ENCODE data around the gene C16orf95. TPM values are rescaled to one million over a fixed set of nuclear protein-coding genes. Genes with fewer than 3 reads are reported as not detected.

Gene C16orf95
- total and polyA plus RNA-seq, 2 donors (not counting 1 experiment from before 2014, with no cell fraction given): 1.5 to 2.5 TPM

DNA sequence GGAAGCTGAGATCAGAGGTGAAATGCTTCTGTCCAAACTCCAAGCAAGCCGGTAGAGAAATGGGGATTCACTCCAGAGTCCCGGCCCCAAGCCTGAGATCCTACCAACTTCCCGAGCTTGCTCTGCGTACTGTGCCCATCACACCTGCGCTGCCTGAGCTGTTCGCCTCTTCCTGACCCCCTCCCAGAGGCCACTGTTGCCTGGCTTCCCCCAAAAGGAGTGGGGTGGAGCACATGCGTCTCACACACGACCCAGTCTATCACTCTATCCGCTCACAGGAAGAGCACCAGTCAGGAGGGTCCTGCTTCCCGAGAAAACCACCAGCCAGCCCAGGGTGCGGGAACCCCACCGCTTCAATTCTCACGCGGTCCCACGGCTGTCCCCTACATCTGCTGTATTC is 13.5 kb upstream of the C16orf95 start:
- Histone ChIP-seq H4K20me1 (ENCODE audit: control insufficient read depth, insufficient read depth, low read length, poor library complexity, severe bottlenecking) (no peaks in the 10 kb centered on the region), H3K9ac (ENCODE audit: low read length) (no peak overlapping the region), H3K4me3 (ENCODE audit: control extremely low read depth in 1 of 5, extremely low read depth in 1 of 5, insufficient read depth in 1 of 5, low read depth in 2 of 5, low read length in 4 of 5) (no peak overlapping the region), H3K36me3 (replicated peaks in 1 of 2; ENCODE audit: control extremely low read depth in 1 of 2, control insufficient read depth in 1 of 2, extremely low read depth in 1 of 2, insufficient read depth in 2 of 2, low read length in 1 of 2) (peaks cover 0 to 37% of the 10 kb centered on the region in 2 experiments), H3K4me1 (ENCODE audit: control insufficient read depth in 2 of 2, insufficient read depth in 2 of 2, low read length in 2 of 2) (no peaks in the 10 kb centered on the region), H3K27ac (ENCODE audit: low read length in 2 of 2) (no peak overlapping the region), H3K4me2 (replicated peaks; ENCODE audit: low read depth, low read length, poor library complexity, severe bottlenecking) (no peak overlapping the region), H3K79me2 (ENCODE audit: control insufficient read depth, insufficient read depth, low read length) (no peaks in the 10 kb centered on the region), H3K9me3 (ENCODE audit: control extremely low read depth in 1 of 3, control insufficient read depth in 2 of 3, insufficient read depth in 1 of 3, low read length in 2 of 3) (no peaks in the 10 kb centered on the region), H3K27me3 (replicated peaks in 1 of 4; ENCODE audit: control extremely low read depth in 1 of 4, control insufficient read depth in 3 of 4, insufficient read depth in 4 of 4, low read length in 3 of 4) (no peaks in the 10 kb centered on the region), H2AFZ (ENCODE audit: insufficient read depth, low read depth, low read length, poor library complexity, severe bottlenecking) (no peak overlapping the region)
- intact Hi-C loops (cut with micrococcal nuclease): no loop called here
- Mint-ChIP-seq H3K4me3 (no peak overlapping the region), H3K27ac (no peak overlapping the region), H3K4me1 (peaks cover 2% of the 10 kb centered on the region), H3K27me3 (no peaks in the 10 kb centered on the region), H3K9me3 (ENCODE audit: insufficient read depth) (no peaks in the 10 kb centered on the region)
- TF ChIP-seq, protein P1, sequence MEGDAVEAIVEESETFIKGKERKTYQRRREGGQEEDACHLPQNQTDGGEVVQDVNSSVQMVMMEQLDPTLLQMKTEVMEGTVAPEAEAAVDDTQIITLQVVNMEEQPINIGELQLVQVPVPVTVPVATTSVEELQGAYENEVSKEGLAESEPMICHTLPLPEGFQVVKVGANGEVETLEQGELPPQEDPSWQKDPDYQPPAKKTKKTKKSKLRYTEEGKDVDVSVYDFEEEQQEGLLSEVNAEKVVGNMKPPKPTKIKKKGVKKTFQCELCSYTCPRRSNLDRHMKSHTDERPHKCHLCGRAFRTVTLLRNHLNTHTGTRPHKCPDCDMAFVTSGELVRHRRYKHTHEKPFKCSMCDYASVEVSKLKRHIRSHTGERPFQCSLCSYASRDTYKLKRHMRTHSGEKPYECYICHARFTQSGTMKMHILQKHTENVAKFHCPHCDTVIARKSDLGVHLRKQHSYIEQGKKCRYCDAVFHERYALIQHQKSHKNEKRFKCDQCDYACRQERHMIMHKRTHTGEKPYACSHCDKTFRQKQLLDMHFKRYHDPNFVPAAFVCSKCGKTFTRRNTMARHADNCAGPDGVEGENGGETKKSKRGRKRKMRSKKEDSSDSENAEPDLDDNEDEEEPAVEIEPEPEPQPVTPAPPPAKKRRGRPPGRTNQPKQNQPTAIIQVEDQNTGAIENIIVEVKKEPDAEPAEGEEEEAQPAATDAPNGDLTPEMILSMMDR (IDR thresholded peaks at IDR 0.05): no peak
- TF ChIP-seq EZH2 (IDR thresholded peaks at IDR 0.05; ENCODE audit: borderline replicate concordance, insufficient read depth, low read depth, low read length, poor library complexity, severe bottlenecking): no peak
- ATAC-seq (ENCODE audit: low read depth) (no peak), DNase-seq (no peak)
- ChIA-PET POLR2A (no interaction called here), CTCF (interaction anchor here (1.4 kb wide), 1 partner anchor 64 kb away, joined by 3 read pairs; no protein-coding TSS in a partner anchor)
- 95% methylated on average over 14 of the region's 15 CpGs for WGBS (ENCODE audit: insufficient coverage)

DNA sequence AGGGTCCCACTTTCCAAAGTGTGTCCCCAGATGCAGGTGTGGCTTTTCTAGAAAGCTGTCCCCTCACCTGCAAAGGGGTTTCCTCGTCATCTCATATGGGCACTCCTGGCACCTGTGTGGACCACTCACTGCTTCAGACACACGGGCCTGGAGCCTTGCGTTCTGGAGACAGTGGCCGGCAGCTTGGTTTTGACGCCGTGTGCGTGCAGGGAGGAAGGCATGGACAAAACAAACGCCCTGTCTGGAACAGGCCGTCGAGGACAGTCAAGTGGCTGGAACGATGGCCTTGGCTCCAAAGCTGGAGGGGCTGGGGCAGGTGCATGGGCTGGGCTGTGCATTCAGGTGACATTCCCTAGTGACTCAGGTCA is 13.0 kb upstream of the C16orf95 start:
- CTCF ChIA-PET: no interaction called here

More for the DNA sequence above, 13.0 kb upstream of the C16orf95 start:
- H3K9ac ChIP-seq (ENCODE audit: low read length): no peak overlapping the region
- no peaks in the 10 kb centered on the region for H3K79me2 ChIP-seq (ENCODE audit: control insufficient read depth, insufficient read depth, low read length)
- no peaks in the 10 kb centered on the region for H3K9me3 Mint-ChIP-seq (ENCODE audit: insufficient read depth)
- intact Hi-C loops (cut with micrococcal nuclease): no loop called here
- no peak overlapping the region for H3K4me3 Mint-ChIP-seq
- no peaks in the 10 kb centered on the region for H3K27me3 Mint-ChIP-seq
- no peaks in the 10 kb centered on the region for H3K27me3 ChIP-seq (replicated peaks in 1 of 4; ENCODE audit: control extremely low read depth in 1 of 4, control insufficient read depth in 3 of 4, insufficient read depth in 4 of 4, low read length in 3 of 4)
- no peak overlapping the region for H3K4me3 ChIP-seq (ENCODE audit: control extremely low read depth in 1 of 5, extremely low read depth in 1 of 5, insufficient read depth in 1 of 5, low read depth in 2 of 5, low read length in 4 of 5)
- POLR2A ChIA-PET: no interaction called here
- ATAC-seq (ENCODE audit: low read depth) (no peak), DNase-seq (no peak)
- H3K27ac ChIP-seq (ENCODE audit: low read length in 2 of 2): no peak overlapping the region
- H4K20me1 ChIP-seq (ENCODE audit: control insufficient read depth, insufficient read depth, low read length, poor library complexity, severe bottlenecking): no peaks in the 10 kb centered on the region
- TF ChIP-seq, protein P1 (IDR thresholded peaks at IDR 0.05): no peak
- H3K4me1 ChIP-seq (ENCODE audit: control insufficient read depth in 2 of 2, insufficient read depth in 2 of 2, low read length in 2 of 2): no peaks in the 10 kb centered on the region
- peaks cover 0 to 36% of the 10 kb centered on the region in 2 experiments for H3K36me3 ChIP-seq (replicated peaks in 1 of 2; ENCODE audit: control extremely low read depth in 1 of 2, control insufficient read depth in 1 of 2, extremely low read depth in 1 of 2, insufficient read depth in 2 of 2, low read length in 1 of 2)
- no peak overlapping the region for H3K4me2 ChIP-seq (replicated peaks; ENCODE audit: low read depth, low read length, poor library complexity, severe bottlenecking)
- H2AFZ ChIP-seq (ENCODE audit: insufficient read depth, low read depth, low read length, poor library complexity, severe bottlenecking): no peak overlapping the region
- H3K9me3 ChIP-seq (ENCODE audit: control extremely low read depth in 1 of 3, control insufficient read depth in 2 of 3, insufficient read depth in 1 of 3, low read length in 2 of 3): no peaks in the 10 kb centered on the region
- H3K27ac Mint-ChIP-seq: no peak overlapping the region
- peaks cover under 1% of the 10 kb centered on the region for H3K4me1 Mint-ChIP-seq
- WGBS (ENCODE audit: insufficient coverage): 98% methylated on average over 7 of the region's 11 CpGs

Measured in B cell (primary cell).